HTR-8/SVneo (cell line): ENCODE measurements around the gene KDM6A.
"Not testable (repeated sequence)": the region's sequence is repeated elsewhere in the genome, so short reads cannot be mapped to it uniquely, and the experiment has no call there.

Experiments
- DNase-seq: peaks from one replicate; pipeline ENCODE4 v3.0.0; 2011; ENCODE audit warnings: low spot score, mixed read lengths; ENCODE audit not compliant: insufficient read length
- FAIRE-seq: peaks from 2 replicates; lab custom pipeline; 2011; peaks lifted over from hg19 to GRCh38; lab: Jason Lieb, UNC

KDM6A gene

GRCh38 chrX:44997888-44998287 lies 124.9 kb downstream of the KDM6A start:
- FAIRE-seq (no peak), DNase-seq (no peak)

- not testable (repeated sequence) for DNase-seq, FAIRE-seq
These were observed 126.2 kb downstream of the KDM6A start for GRCh38 chrX:44999237-44999636.

GRCh38 chrX:44999872-45000271 lies 126.9 kb downstream of the KDM6A start:
- FAIRE-seq = not testable (repeated sequence)

GRCh38 chrX:45001048-45001447 lies 128.1 kb downstream of the KDM6A start:
- FAIRE-seq (no peak), DNase-seq (no peak)

More at GRCh38 chrX:44999872-45000271, 126.9 kb downstream of the KDM6A start:
- not testable (repeated sequence) for DNase-seq

- DNase-seq = no peak
- FAIRE-seq = no peak
These were observed 130.1 kb downstream of the KDM6A start for GRCh38 chrX:45003085-45003484.

GRCh38 chrX:45006002-45006800 lies 133.2 kb downstream of the KDM6A start:
- no peak for DNase-seq
- no peak for FAIRE-seq

- FAIRE-seq (no peak), DNase-seq (no peak)
These were observed 134.6 kb downstream of the KDM6A start for GRCh38 chrX:45007598-45007997.

- no peak for DNase-seq
- no peak for FAIRE-seq
These were observed 136.5 kb downstream of the KDM6A start for GRCh38 chrX:45009371-45010000.

- FAIRE-seq = no peak
- DNase-seq = peak; percentile 5
These were observed 138.1 kb downstream of the KDM6A start for GRCh38 chrX:45011131-45011530.

- DNase-seq = no peak
- no peak for FAIRE-seq
These were observed 138.6 kb downstream of the KDM6A start for GRCh38 chrX:45011597-45011996.

- FAIRE-seq (no peak), DNase-seq (no peak)
These were observed 145.0 kb downstream of the KDM6A start for GRCh38 chrX:45017946-45018345.

GRCh38 chrX:45022150-45022549 lies 149.2 kb downstream of the KDM6A start:
- FAIRE-seq = no peak

GRCh38 chrX:45024501-45024900 lies 151.5 kb downstream of the KDM6A start:
- FAIRE-seq = no peak
- no peak for DNase-seq

More at GRCh38 chrX:45022150-45022549, 149.2 kb downstream of the KDM6A start:
- no peak for DNase-seq

GRCh38 chrX:45026036-45026435 lies 153.0 kb downstream of the KDM6A start:
- no peak for DNase-seq
- no peak for FAIRE-seq

GRCh38 chrX:45031830-45032378 lies 158.9 kb downstream of the KDM6A start:
- FAIRE-seq = no peak
- no peak for DNase-seq

GRCh38 chrX:45035071-45035470 lies 162.1 kb downstream of the KDM6A start:
- FAIRE-seq (no peak), DNase-seq (no peak)

GRCh38 chrX:45036161-45036560 lies 163.2 kb downstream of the KDM6A start:
- FAIRE-seq = no peak
- DNase-seq = no peak

- DNase-seq, FAIRE-seq: not testable (repeated sequence)
These were observed 167.1 kb downstream of the KDM6A start for GRCh38 chrX:45040137-45040536.

GRCh38 chrX:45046417-45046816 lies 173.4 kb downstream of the KDM6A start:
- DNase-seq = no peak
- FAIRE-seq = no peak

GRCh38 chrX:45050558-45050957 lies 177.6 kb downstream of the KDM6A start:
- DNase-seq = no peak
- FAIRE-seq = no peak

- no peak for DNase-seq
- FAIRE-seq = no peak
These were observed 183.6 kb downstream of the KDM6A start for GRCh38 chrX:45056428-45057145.
